K562 (cell line): ENCODE data around the gene BNC2. TPM values are rescaled to one million over a fixed set of nuclear protein-coding genes. Genes with fewer than 3 reads are reported as not detected.

Source experiments
- ATAC-seq: fragments of 200-7000 bp; cut with Tn5 transposase; 3 replicates; pipeline ENCODE4 v1.9.1; 2020; ENCODE audit warnings: moderate library complexity
- BruUV-seq: library from RNA; stranded (reverse); fragments of 400-500 nt; replicated peaks from 2 replicates; lab custom pipeline; 2021; lab: Mats Ljungman, UMichigan
- CTCF ChIA-PET: fragments of 300-600 bp; formaldehyde crosslinking; extraction: SDS; loops from one replicate; lab custom pipeline; 2021; ENCODE audit warnings: low intra/inter-chr PET ratio; lab: Yijun Ruan, JAX
- POLR2A ChIA-PET: fragments of 300-600, 350-650 bp; sonication (Branson Sonifier 250); formaldehyde crosslinking; extraction: SDS; loops from one replicate; lab custom pipeline; 2021; ENCODE audit warnings: antibody characterized with exemption, inconsistent platforms; lab: Yijun Ruan, JAX
- DNase-seq, 4 experiments: peaks; one replicate each; pipeline versions ENCODE4 v3.0.0 to v3.0.0-alpha.2; 2011 to 2018; ENCODE audit warnings: low spot score in 3 of 4, mixed read lengths in 3 of 4; ENCODE audit errors: extremely low read depth in 1 of 4
- FAIRE-seq: peaks from 2 replicates; lab custom pipeline; 2011; peaks lifted over from hg19 to GRCh38; lab: Jason Lieb, UNC
- H2AFZ ChIP-seq: 2 replicates; pipeline ENCODE4 v1.6.0; 2011; ENCODE audit warnings: low read depth, low read length, control low read depth, inconsistent platforms
- H3K27ac ChIP-seq: fragments of 200-600 bp; 3 replicates; pipeline ENCODE4 v1.8.0; 2011; ENCODE audit warnings: low read depth, mild to moderate bottlenecking, control low read depth, inconsistent platforms, low read length, moderate library complexity, mixed read lengths; ENCODE audit errors: extremely low read depth
- H3K27me3 ChIP-seq, 2 experiments: fragments of 300-600 bp in 1 of 2; 2 replicates in 1 of 2; 3 replicates in 1 of 2; pipeline versions ENCODE4 v1.6.0 to v1.8.0; 2011; ENCODE audit warnings: inconsistent platforms in 2 of 2, low read length in 2 of 2, mild to moderate bottlenecking in 1 of 2, mixed read lengths in 1 of 2, moderate library complexity in 1 of 2; ENCODE audit not compliant: control insufficient read depth in 2 of 2, insufficient read depth in 2 of 2
- H3K36me3 ChIP-seq: fragments of 300-600 bp; 3 replicates; pipeline ENCODE4 v1.8.0; 2011; ENCODE audit warnings: mild to moderate bottlenecking, low read length, inconsistent platforms; ENCODE audit not compliant: control insufficient read depth, insufficient read depth
- H3K4me1 ChIP-seq, 2 experiments: fragments of 200-600 bp in 1 of 2; replicated peaks in 1 of 2; 2 replicates in 1 of 2; 3 replicates in 1 of 2; pipeline versions ENCODE4 v1.5.1 to v1.8.0; 2011; ENCODE audit warnings: inconsistent platforms in 2 of 2, low read length in 2 of 2, mild to moderate bottlenecking in 1 of 2, mixed read lengths in 1 of 2, moderate library complexity in 1 of 2; ENCODE audit not compliant: control insufficient read depth in 2 of 2, insufficient read depth in 2 of 2
- H3K4me2 ChIP-seq: 2 replicates; pipeline ENCODE4 v1.6.1; 2011; ENCODE audit warnings: low read length, control low read depth, inconsistent platforms, mixed read lengths; ENCODE audit not compliant: insufficient read depth
- H3K4me3 ChIP-seq: fragments of 200-600 bp; sonication (generic), shearing (Covaris generic); 2 replicates; pipeline ENCODE4 v1.5.1; 2016; ENCODE audit warnings: control low read depth, inconsistent platforms
- H3K79me2 ChIP-seq: fragments of 200-600 bp; 3 replicates; pipeline ENCODE4 v1.8.0; 2011; ENCODE audit warnings: low read length, inconsistent platforms; ENCODE audit not compliant: control insufficient read depth, insufficient read depth
- H3K9ac ChIP-seq, 2 experiments: 2 replicates each; pipeline versions ENCODE4 v1.6.0 to v1.6.1; 2011; ENCODE audit warnings: low read depth in 2 of 2, low read length in 2 of 2, control low read depth in 1 of 2, inconsistent platforms in 1 of 2, mild to moderate bottlenecking in 1 of 2, mixed read lengths in 1 of 2; ENCODE audit not compliant: insufficient read depth in 1 of 2
- H3K9me1 ChIP-seq: one replicate; pipeline ENCODE4 v1.6.0; 2011; ENCODE audit warnings: inconsistent platforms, mild to moderate bottlenecking, low read length, moderate library complexity; ENCODE audit not compliant: control insufficient read depth, insufficient read depth
- H3K9me3 ChIP-seq: replicated peaks from 2 replicates; pipeline ENCODE4 v1.5.1; 2011; ENCODE audit warnings: low read depth, low read length, inconsistent platforms; ENCODE audit not compliant: control insufficient read depth, insufficient read depth
- H4K20me1 ChIP-seq: replicated peaks from 2 replicates; pipeline ENCODE4 v1.6.1; 2011; ENCODE audit warnings: low read length, inconsistent platforms, mixed read lengths; ENCODE audit not compliant: control insufficient read depth, insufficient read depth
- BCL6 ChIP-seq: fragments of 250-450 bp; sonication (Bioruptor Pico); IDR thresholded peaks from 2 replicates; pipeline ENCODE4 v1.4.0; 2020
- BMI1 ChIP-seq: fragments of 150-350 bp; IDR thresholded peaks from 2 replicates; pipeline ENCODE4 v1.6.1; 2014; ENCODE audit warnings: low read length
- CBX2 ChIP-seq: fragments of 200-600 bp; sonication (generic); IDR thresholded peaks from one replicate; pipeline ENCODE4 v1.6.1; 2012; ENCODE audit warnings: mild to moderate bottlenecking, low read length, inconsistent platforms; ENCODE audit not compliant: insufficient read depth, poor library complexity, severe bottlenecking
- COPS2 ChIP-seq: fragments of 450-650 bp; conservative IDR thresholded peaks from 2 replicates; pipeline ENCODE4 v1.6.1; 2016; ENCODE audit warnings: mild to moderate bottlenecking, moderate library complexity
- ETV6 ChIP-seq, 3 experiments: fragments of 150-350 bp in 1 of 3; sonication (generic) in 1 of 3; formaldehyde crosslinking in 1 of 3; IDR thresholded peaks; 2 replicates each; pipeline versions ENCODE4 v1.6.1 to v1.8.0; 2014 to 2022; ENCODE audit warnings: borderline replicate concordance in 2 of 3, low read depth in 2 of 3, antibody characterized with exemption in 1 of 3, low read length in 1 of 3, mild to moderate bottlenecking in 1 of 3, missing genetic modification reagents in 1 of 3
- L3MBTL2 ChIP-seq: fragments of 450-650 bp; IDR thresholded peaks from 2 replicates; pipeline ENCODE4 v1.6.1; 2016; ENCODE audit warnings: mild to moderate bottlenecking, moderate library complexity
- ZZZ3 ChIP-seq: fragments of 450-650 bp; IDR thresholded peaks from 2 replicates; pipeline ENCODE4 v1.6.1; 2016; ENCODE audit warnings: antibody characterized with exemption, mild to moderate bottlenecking, moderate library complexity
- WGBS: fragments of 100-300 bp; shearing (Covaris generic); methylation state at CpG from one replicate; pipeline ENCODE4 v1.1.6; 2016; ENCODE audit warnings: low coverage, mixed read lengths; ENCODE audit not compliant: insufficient coverage; ENCODE audit errors: missing lambda C conversion rate; 5-methylcytosine and 5-hydroxymethylcytosine counted together
- in situ Hi-C: fragments of 300-500 bp; cut with MboI; formaldehyde crosslinking; loops from 4 replicates; pipeline ENCODE4 v1.15.0; 2018; ENCODE audit warnings: inconsistent platforms, mixed read lengths
- intact Hi-C: fragments of 100-400 bp; cut with micrococcal nuclease; formaldehyde crosslinking; loops from 2 replicates; pipeline ENCODE4 v1.14.2; 2022
- polyA plus RNA-seq, 8 experiments: library from polyadenylated mRNA; depleted of rRNA in 4 of 8; stranded (reverse) in 5 of 8; unstranded in 3 of 8; fragments of >200 nt; fragmentation: Nextera tagmentation in 2 of 8; fragmentation: Illumina TruSeq in 1 of 8; extraction: Ambion mirVana in 2 of 8; extraction: Trizol in 1 of 8; gene quantifications; 2 replicates each; pipeline versions ENCODE4 v1.2.1 to v1.2.3, GENCODE V29; 2011 to 2014; ENCODE audit warnings: inconsistent platforms in 1 of 8, missing spikeins in 1 of 8
- total RNA-seq, 7 experiments: library from RNA; depleted of rRNA in 6 of 7; stranded (reverse); fragments of >200 nt in 6 of 7; fragmentation: Illumina TruSeq in 2 of 7; extraction: Trizol in 2 of 7; gene quantifications; 2 replicates each; pipeline versions ENCODE4 v1.2.1 to v1.2.3, GENCODE V29; 2011 to 2021; ENCODE audit warnings: low replicate concordance in 1 of 7
- TF ChIP-seq, protein P1 (sequence below): fragments of 450-650 bp; IDR thresholded peaks from 2 replicates; pipeline ENCODE4 v1.6.1; 2017; ENCODE audit warnings: antibody characterized with exemption, mild to moderate bottlenecking
- TF ChIP-seq, protein P2 (sequence below): fragments of 250-450 bp; sonication (Bioruptor Pico); IDR thresholded peaks from 2 replicates; pipeline ENCODE4 v1.5.0; 2021; ENCODE audit warnings: mild to moderate bottlenecking, borderline replicate concordance

BNC2 gene
- total and polyA plus RNA-seq, 9 of the 15 experiments (the other 6 are each of a cell fraction or from before 2014, with no cell fraction given): not detected

DNA sequence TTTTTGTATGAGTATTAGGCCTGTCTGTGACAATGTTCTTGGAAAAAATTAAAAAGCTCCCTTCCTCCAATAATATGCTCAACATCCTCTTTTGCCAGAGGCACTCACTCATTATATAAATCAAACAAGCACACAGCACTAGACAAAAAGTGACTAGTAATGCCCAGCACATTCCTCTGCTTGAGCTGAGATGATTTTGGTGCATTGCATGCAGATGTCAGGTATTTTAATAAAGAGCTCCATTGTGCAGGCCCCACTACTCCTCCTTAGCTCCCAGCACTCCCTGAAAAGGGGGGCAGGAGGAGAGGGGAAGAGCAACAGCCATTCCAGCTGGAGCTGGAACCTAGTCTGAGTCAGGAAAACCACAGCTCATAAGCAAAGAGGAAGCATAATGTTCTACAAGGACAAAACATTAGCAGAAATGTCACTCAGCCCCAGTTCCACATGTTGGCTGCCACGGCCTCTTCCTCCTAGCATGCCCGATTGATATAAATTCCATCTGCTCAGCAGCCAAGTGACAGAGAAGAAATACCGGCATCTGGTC is 348.5 kb downstream of the BNC2 start:
- H3K9me3 ChIP-seq: no peaks in the 10 kb centered on the region
- no peak for DNase-seq
- no peak for TF ChIP-seq BMI1
- no peak for TF ChIP-seq ETV6 (IDR thresholded peaks at IDR 0.05; ENCODE audit: borderline replicate concordance in 1 of 2, low read depth in 2 of 2, low read length in 1 of 2)
- TF ChIP-seq ETV6 (CRISPR knock-in tag; IDR thresholded peaks at IDR 0.05; ENCODE audit: borderline replicate concordance): no peak
- TF ChIP-seq COPS2: no peak
- no peak for TF ChIP-seq CBX2
- TF ChIP-seq ZZZ3: no peak
- TF ChIP-seq, protein P1, sequence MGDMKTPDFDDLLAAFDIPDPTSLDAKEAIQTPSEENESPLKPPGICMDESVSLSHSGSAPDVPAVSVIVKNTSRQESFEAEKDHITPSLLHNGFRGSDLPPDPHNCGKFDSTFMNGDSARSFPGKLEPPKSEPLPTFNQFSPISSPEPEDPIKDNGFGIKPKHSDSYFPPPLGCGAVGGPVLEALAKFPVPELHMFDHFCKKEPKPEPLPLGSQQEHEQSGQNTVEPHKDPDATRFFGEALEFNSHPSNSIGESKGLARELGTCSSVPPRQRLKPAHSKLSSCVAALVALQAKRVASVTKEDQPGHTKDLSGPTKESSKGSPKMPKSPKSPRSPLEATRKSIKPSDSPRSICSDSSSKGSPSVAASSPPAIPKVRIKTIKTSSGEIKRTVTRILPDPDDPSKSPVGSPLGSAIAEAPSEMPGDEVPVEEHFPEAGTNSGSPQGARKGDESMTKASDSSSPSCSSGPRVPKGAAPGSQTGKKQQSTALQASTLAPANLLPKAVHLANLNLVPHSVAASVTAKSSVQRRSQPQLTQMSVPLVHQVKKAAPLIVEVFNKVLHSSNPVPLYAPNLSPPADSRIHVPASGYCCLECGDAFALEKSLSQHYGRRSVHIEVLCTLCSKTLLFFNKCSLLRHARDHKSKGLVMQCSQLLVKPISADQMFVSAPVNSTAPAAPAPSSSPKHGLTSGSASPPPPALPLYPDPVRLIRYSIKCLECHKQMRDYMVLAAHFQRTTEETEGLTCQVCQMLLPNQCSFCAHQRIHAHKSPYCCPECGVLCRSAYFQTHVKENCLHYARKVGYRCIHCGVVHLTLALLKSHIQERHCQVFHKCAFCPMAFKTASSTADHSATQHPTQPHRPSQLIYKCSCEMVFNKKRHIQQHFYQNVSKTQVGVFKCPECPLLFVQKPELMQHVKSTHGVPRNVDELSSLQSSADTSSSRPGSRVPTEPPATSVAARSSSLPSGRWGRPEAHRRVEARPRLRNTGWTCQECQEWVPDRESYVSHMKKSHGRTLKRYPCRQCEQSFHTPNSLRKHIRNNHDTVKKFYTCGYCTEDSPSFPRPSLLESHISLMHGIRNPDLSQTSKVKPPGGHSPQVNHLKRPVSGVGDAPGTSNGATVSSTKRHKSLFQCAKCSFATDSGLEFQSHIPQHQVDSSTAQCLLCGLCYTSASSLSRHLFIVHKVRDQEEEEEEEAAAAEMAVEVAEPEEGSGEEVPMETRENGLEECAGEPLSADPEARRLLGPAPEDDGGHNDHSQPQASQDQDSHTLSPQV: no peak
- TF ChIP-seq, protein P2, sequence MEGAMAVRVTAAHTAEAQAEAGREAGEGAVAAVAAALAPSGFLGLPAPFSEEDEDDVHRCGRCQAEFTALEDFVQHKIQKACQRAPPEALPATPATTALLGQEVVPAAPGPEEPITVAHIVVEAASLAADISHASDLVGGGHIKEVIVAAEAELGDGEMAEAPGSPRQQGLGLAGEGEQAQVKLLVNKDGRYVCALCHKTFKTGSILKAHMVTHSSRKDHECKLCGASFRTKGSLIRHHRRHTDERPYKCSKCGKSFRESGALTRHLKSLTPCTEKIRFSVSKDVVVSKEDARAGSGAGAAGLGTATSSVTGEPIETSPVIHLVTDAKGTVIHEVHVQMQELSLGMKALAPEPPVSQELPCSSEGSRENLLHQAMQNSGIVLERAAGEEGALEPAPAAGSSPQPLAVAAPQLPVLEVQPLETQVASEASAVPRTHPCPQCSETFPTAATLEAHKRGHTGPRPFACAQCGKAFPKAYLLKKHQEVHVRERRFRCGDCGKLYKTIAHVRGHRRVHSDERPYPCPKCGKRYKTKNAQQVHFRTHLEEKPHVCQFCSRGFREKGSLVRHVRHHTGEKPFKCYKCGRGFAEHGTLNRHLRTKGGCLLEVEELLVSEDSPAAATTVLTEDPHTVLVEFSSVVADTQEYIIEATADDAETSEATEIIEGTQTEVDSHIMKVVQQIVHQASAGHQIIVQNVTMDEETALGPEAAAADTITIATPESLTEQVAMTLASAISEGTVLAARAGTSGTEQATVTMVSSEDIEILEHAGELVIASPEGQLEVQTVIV (CRISPR knock-in tag): no peak
- no peak for TF ChIP-seq L3MBTL2
- no peak for TF ChIP-seq BCL6
- H3K4me2 ChIP-seq: no peak overlapping the region
- WGBS: 0% methylated on average over 2 of the region's 3 CpGs
- FAIRE-seq: no peak
- in situ Hi-C loops (no loop called here), intact Hi-C loops (no loop called here)
- H3K27me3 ChIP-seq: no peaks in the 10 kb centered on the region
- H3K27ac ChIP-seq: no peak overlapping the region
- H3K4me1 ChIP-seq: no peaks in the 10 kb centered on the region
- no peak for ATAC-seq
- CTCF ChIA-PET: no interaction called here
- POLR2A ChIA-PET: no interaction called here
- no peaks in the 10 kb centered on the region for H3K79me2 ChIP-seq
- H3K9ac ChIP-seq: no peak overlapping the region
- no peaks in the 10 kb centered on the region for H3K36me3 ChIP-seq
- no peaks in the 10 kb centered on the region for H3K9me1 ChIP-seq
- no TSS peak for BruUV-seq
- H2AFZ ChIP-seq: no peak overlapping the region
- H3K4me3 ChIP-seq: no peak overlapping the region
- H4K20me1 ChIP-seq: no peaks in the 10 kb centered on the region
